PC-3 (cell line): ENCODE results near the gene ILK. TPM values are rescaled to one million over a fixed set of nuclear protein-coding genes. Genes with fewer than 3 reads are reported as not detected.

ENCODE experiments used
- ATAC-seq: fragments of 200-7000 bp; cut with Tn5 transposase; 2 replicates; pipeline ENCODE4 v1.9.1; 2020; ENCODE audit warnings: mild to moderate bottlenecking, moderate library complexity
- BruUV-seq: library from RNA; stranded (reverse); fragments of 400-500 nt; replicated peaks from 2 replicates; lab custom pipeline; 2021; lab: Mats Ljungman, UMichigan
- CTCF ChIA-PET: fragments of 300-600 bp; sonication (Branson Sonifier 250); formaldehyde crosslinking; loops from one replicate; lab custom pipeline; 2022; ENCODE audit warnings: antibody characterized with exemption; lab: Charles Lee
- POLR2A ChIA-PET: fragments of 300-600 bp; sonication (Branson Sonifier 250); formaldehyde crosslinking; loops from one replicate; lab custom pipeline; 2022; ENCODE audit warnings: antibody characterized with exemption; ENCODE audit not compliant: unreplicated experiment; lab: Charles Lee
- DNase-seq: peaks from one replicate; pipeline ENCODE4 v3.0.0-alpha.2; 2015
- H2AFZ ChIP-seq: fragments of 300-600 bp; sonication (generic); 2 replicates; pipeline ENCODE4 v1.6.0; 2016; ENCODE audit warnings: antibody characterized with exemption, low read length
- H3F3A ChIP-seq: fragments of 300-600 bp; sonication (generic); one replicate; pipeline ENCODE4 v1.6.0; 2017; ENCODE audit warnings: antibody characterized with exemption, low read length, control low read depth, mild to moderate bottlenecking; ENCODE audit not compliant: unreplicated experiment
- H3K27ac ChIP-seq: fragments of 300-600 bp; sonication (generic); 2 replicates; pipeline ENCODE4 v1.5.1; 2016; ENCODE audit warnings: mild to moderate bottlenecking, low read length
- H3K27me3 ChIP-seq: fragments of 300-600 bp; sonication (generic); 2 replicates; pipeline ENCODE4 v1.6.1; 2016; ENCODE audit warnings: low read length, mixed read lengths
- H3K36me3 ChIP-seq: fragments of 300-600 bp; sonication (generic); 2 replicates; pipeline ENCODE4 v1.6.1; 2016; ENCODE audit warnings: low read depth, mixed run types, low read length, mixed read lengths
- H3K4me1 ChIP-seq: fragments of 300-600 bp; sonication (generic); 2 replicates; pipeline ENCODE4 v1.5.1; 2016; ENCODE audit warnings: low read length; ENCODE audit not compliant: insufficient read depth
- H3K4me2 ChIP-seq: fragments of 300-600 bp; sonication (generic); 2 replicates; pipeline ENCODE4 v1.6.0; 2016; ENCODE audit warnings: low read length
- H3K4me3 ChIP-seq: fragments of 300-600 bp; sonication (generic); 2 replicates; pipeline ENCODE4 v1.5.1; 2016; ENCODE audit warnings: mild to moderate bottlenecking, low read length, mixed read lengths
- H3K79me2 ChIP-seq: fragments of 300-600 bp; sonication (generic); 2 replicates; pipeline ENCODE4 v1.6.1; 2017; ENCODE audit warnings: low read length, mixed read lengths
- H3K9ac ChIP-seq: fragments of 300-600 bp; sonication (generic); 2 replicates; pipeline ENCODE4 v1.6.0; 2016; ENCODE audit warnings: mild to moderate bottlenecking, low read length
- H3K9me2 ChIP-seq: fragments of 300-600 bp; sonication (generic); replicated peaks from 2 replicates; pipeline ENCODE4 v1.6.1; 2016; ENCODE audit warnings: mixed run types, low read length, mixed read lengths
- H3K9me3 ChIP-seq: fragments of 300-600 bp; sonication (generic); 2 replicates; pipeline ENCODE4 v1.6.1; 2016; ENCODE audit warnings: low read length, mixed read lengths
- H4K20me1 ChIP-seq: fragments of 300-600 bp; sonication (generic); 2 replicates; pipeline ENCODE4 v1.6.1; 2016; ENCODE audit warnings: low read length, mixed read lengths
- EZH2 ChIP-seq: fragments of 300-600 bp; sonication (generic); IDR thresholded peaks from one replicate; pipeline ENCODE4 v1.6.1; 2017; ENCODE audit warnings: antibody characterized with exemption, mild to moderate bottlenecking, low read length; ENCODE audit not compliant: unreplicated experiment
- EZH2phosphoT487 ChIP-seq: fragments of 300-600 bp; sonication (generic); IDR thresholded peaks from 2 replicates; pipeline ENCODE4 v1.6.1; 2018; ENCODE audit warnings: mild to moderate bottlenecking, antibody characterized with exemption, low read length, borderline replicate concordance
- intact Hi-C: fragments of 100-400 bp; cut with micrococcal nuclease; formaldehyde crosslinking; loops from 2 replicates; pipeline ENCODE4 v1.9.0; 2023
- total RNA-seq: library from RNA; depleted of rRNA; stranded (reverse); fragments of >200 nt; gene quantifications from 2 replicates; pipeline ENCODE4 v1.2.3, GENCODE V29; 2014
- TF ChIP-seq, protein P1 (sequence below): fragments of 300-600 bp; sonication (generic); conservative IDR thresholded peaks from 2 replicates; pipeline ENCODE4 v1.5.1; 2017; ENCODE audit warnings: antibody characterized with exemption, low read depth, mild to moderate bottlenecking, low read length

Gene ILK
- total RNA-seq, 1 experiment from 2014 or later = 73.9 TPM

DNA sequence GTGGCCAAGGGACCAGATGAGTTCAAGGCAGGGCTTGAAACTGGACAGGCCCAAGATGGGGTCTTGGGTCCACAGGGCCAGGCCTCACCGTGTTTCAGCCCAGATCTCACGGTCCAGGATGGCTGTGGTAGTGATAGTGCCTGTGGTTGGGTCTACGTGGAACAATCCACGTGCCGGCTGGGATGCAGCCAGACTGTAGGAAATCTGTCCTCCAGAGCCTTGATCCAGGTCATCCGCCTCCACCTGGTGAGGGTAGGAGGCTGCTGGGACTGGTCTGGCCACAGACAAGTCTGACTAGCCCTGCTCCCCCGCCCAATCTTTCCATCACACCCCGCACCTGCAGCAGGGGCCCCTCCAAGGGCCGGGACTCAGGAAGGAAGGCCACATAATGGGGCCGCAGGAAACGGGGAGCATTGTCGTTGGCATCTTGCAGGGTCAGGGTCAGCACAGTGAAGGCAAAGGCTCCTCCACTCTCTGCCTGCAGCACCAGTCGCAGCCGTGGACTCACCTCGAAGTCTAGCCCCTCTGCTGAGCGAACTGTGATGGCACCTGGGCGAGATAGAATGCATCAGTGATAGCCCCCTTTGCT is 22.4 kb downstream of the ILK start:
- H3K36me3 ChIP-seq = no peaks in the 10 kb centered on the region
- ATAC-seq = no peak
- no peak overlapping the region for H2AFZ ChIP-seq
- no peak overlapping the region for H3K4me2 ChIP-seq
- ChIA-PET POLR2A (no interaction called here), CTCF (no interaction called here)
- H3K9me3 ChIP-seq = no peaks in the 10 kb centered on the region
- no peak overlapping the region for H3K27ac ChIP-seq
- H3K79me2 ChIP-seq = no peaks in the 10 kb centered on the region
- no peak overlapping the region for H3K4me3 ChIP-seq
- no peak overlapping the region for H3K9ac ChIP-seq
- TF ChIP-seq, protein P1, sequence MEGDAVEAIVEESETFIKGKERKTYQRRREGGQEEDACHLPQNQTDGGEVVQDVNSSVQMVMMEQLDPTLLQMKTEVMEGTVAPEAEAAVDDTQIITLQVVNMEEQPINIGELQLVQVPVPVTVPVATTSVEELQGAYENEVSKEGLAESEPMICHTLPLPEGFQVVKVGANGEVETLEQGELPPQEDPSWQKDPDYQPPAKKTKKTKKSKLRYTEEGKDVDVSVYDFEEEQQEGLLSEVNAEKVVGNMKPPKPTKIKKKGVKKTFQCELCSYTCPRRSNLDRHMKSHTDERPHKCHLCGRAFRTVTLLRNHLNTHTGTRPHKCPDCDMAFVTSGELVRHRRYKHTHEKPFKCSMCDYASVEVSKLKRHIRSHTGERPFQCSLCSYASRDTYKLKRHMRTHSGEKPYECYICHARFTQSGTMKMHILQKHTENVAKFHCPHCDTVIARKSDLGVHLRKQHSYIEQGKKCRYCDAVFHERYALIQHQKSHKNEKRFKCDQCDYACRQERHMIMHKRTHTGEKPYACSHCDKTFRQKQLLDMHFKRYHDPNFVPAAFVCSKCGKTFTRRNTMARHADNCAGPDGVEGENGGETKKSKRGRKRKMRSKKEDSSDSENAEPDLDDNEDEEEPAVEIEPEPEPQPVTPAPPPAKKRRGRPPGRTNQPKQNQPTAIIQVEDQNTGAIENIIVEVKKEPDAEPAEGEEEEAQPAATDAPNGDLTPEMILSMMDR = no peak
- no peak for TF ChIP-seq EZH2
- no peak for TF ChIP-seq EZH2phosphoT487
- DNase-seq = no peak
- H3K27me3 ChIP-seq = no peaks in the 10 kb centered on the region
- intact Hi-C loops = no loop called here
- no peaks in the 10 kb centered on the region for H4K20me1 ChIP-seq
- no TSS peak for BruUV-seq
- H3K4me1 ChIP-seq = no peaks in the 10 kb centered on the region
- H3K9me2 ChIP-seq = no peaks in the 10 kb centered on the region
- H3F3A ChIP-seq = no peaks in the 10 kb centered on the region

- Histone ChIP-seq H3K9me3 (no peaks in the 10 kb centered on the region), H4K20me1 (no peaks in the 10 kb centered on the region), H3K27me3 (no peaks in the 10 kb centered on the region), H3K4me1 (no peaks in the 10 kb centered on the region), H3K27ac (no peak overlapping the region), H3K9me2 (no peaks in the 10 kb centered on the region), H3F3A (no peaks in the 10 kb centered on the region), H3K79me2 (no peaks in the 10 kb centered on the region), H3K4me2 (no peak overlapping the region), H3K9ac (no peak overlapping the region), H2AFZ (no peak overlapping the region), H3K4me3 (no peak overlapping the region), H3K36me3 (no peaks in the 10 kb centered on the region)
- CTCF ChIA-PET = no interaction called here
- no peak for DNase-seq
- TF ChIP-seq, protein P1 = no peak
- no peak for TF ChIP-seq EZH2
- no peak for TF ChIP-seq EZH2phosphoT487
- no TSS peak for BruUV-seq
- ATAC-seq = no peak
- POLR2A ChIA-PET = no interaction called here
- intact Hi-C loops = no loop called here
Measured at GRCh38 chr11:6626971-6627761, 23.6 kb downstream of the ILK start.

DNA sequence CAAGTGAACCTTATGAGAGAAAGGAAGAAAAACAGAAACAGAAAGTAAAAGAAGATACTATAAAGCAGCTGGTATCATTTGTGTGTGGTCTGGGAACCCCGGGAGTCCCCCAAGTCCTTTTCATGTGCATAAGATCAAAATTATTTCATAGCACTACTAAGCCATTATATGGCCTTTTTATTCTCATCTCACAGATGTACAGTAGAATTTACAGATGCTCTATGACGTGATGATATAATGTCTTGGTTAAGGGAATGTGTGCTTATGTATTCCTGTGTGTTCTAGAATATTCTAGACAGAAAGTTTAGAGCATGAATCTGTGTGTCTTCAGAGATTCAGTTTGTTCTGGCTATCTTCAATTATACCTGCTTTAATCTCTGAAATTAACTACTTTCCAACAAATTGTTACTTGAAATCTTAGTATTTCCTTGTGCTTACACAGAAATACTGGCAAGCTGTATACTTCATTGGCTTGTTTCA is 24.2 kb downstream of the ILK start:
- Histone ChIP-seq H3F3A (no peaks in the 10 kb centered on the region), H4K20me1 (no peaks in the 10 kb centered on the region), H2AFZ (no peak overlapping the region), H3K9me3 (no peaks in the 10 kb centered on the region), H3K9ac (no peak overlapping the region), H3K27ac (no peak overlapping the region), H3K79me2 (no peaks in the 10 kb centered on the region), H3K27me3 (no peaks in the 10 kb centered on the region), H3K36me3 (no peaks in the 10 kb centered on the region), H3K4me1 (no peaks in the 10 kb centered on the region), H3K9me2 (no peaks in the 10 kb centered on the region), H3K4me2 (no peak overlapping the region), H3K4me3 (no peak overlapping the region)
- DNase-seq = no peak
- ATAC-seq = no peak
- ChIA-PET CTCF (no interaction called here), POLR2A (interaction anchor here (0.8 kb wide), 1 partner anchor 8 kb away, joined by 7 read pairs; the partner anchor contains the start of gene TPP1)
- no TSS peak for BruUV-seq
- TF ChIP-seq EZH2 (no peak), EZH2phosphoT487 (no peak)
- TF ChIP-seq, protein P1 = no peak
- intact Hi-C loops = no loop called here
